Transverse colon (tissue), 4 donors: ENCODE measurements around the gene DHDH. TPM values are rescaled to one million over a fixed set of nuclear protein-coding genes. Genes with fewer than 3 reads are reported as not detected.
A peak's percentile ranks its signal among the peaks of the same experiment; 100 is the strongest.
"Not testable (repeated sequence)": the region's sequence is repeated elsewhere in the genome, so short reads cannot be mapped to it uniquely, and the experiment has no call there.

Experiments
- DNase-seq: peaks from one replicate; pipeline ENCODE4 v3.0.0-alpha.2; 2019
- H3K27ac ChIP-seq, 4 donors: fragments of 200-600 bp; sonication (generic); 2 replicates each; pipeline ENCODE4 v1.5.1; 2016 to 2018; ENCODE audit warnings: inconsistent platforms in 4 of 4
- H3K27me3 ChIP-seq: fragments of 200-600 bp; sonication (generic); 2 replicates; pipeline ENCODE4 v1.5.1; 2017; ENCODE audit warnings: inconsistent platforms
- H3K36me3 ChIP-seq, 4 donors: fragments of 200-600 bp; sonication (generic); 2 replicates each; pipeline ENCODE4 v1.5.1; 2017 to 2019; ENCODE audit warnings: inconsistent platforms in 4 of 4
- H3K4me1 ChIP-seq, 4 donors: fragments of 200-600 bp; sonication (generic); 2 replicates each; pipeline ENCODE4 v1.5.1; 2017 to 2020; ENCODE audit warnings: inconsistent platforms in 4 of 4
- H3K4me3 ChIP-seq, 4 donors: fragments of 200-600 bp; sonication (generic); 1 replicate in 1 of 4; 2 replicates in 3 of 4; pipeline versions ENCODE4 v1.5.1 to v1.6.1; 2017 to 2019; ENCODE audit warnings: inconsistent platforms in 4 of 4
- H3K9me3 ChIP-seq, 2 donors: fragments of 200-600 bp; sonication (generic); 2 replicates each; pipeline ENCODE4 v1.5.1; 2017 to 2019; ENCODE audit warnings: inconsistent platforms in 2 of 2
- EP300 ChIP-seq: sonication (generic); formaldehyde crosslinking; IDR thresholded peaks from one replicate; pipeline ENCODE4 v1.6.1; 2017; ENCODE audit warnings: antibody characterized with exemption, low read depth
- POLR2A ChIP-seq: fragments of 450-650 bp; IDR thresholded peaks from one replicate; pipeline ENCODE4 v1.6.1; 2016; ENCODE audit warnings: antibody characterized with exemption, mild to moderate bottlenecking, moderate library complexity
- POLR2AphosphoS5 ChIP-seq, 3 donors: sonication (generic); formaldehyde crosslinking; IDR thresholded peaks; one replicate each; pipeline ENCODE4 v1.6.1; 2016; ENCODE audit warnings: antibody characterized with exemption in 3 of 3
- WGBS, 2 donors: methylation state at CpG; one replicate each; pipeline ENCODE4 v1.1.5; 2018; ENCODE audit warnings: low coverage in 1 of 2; 5-methylcytosine and 5-hydroxymethylcytosine counted together
- in situ Hi-C, 4 donors: fragments of 200-750 bp; cut with MboI; loops; one replicate each; pipeline versions ENCODE4 v1.15.0 to v1.15.1; 2017; ENCODE audit warnings: low sequenced_read_pairs in 3 of 4, low pct_ligation_motif_present in 1 of 4, low pct_unique_long_range_greater_than_20kb in 1 of 4
- intact Hi-C: fragments of 100-400 bp; cut with DNase I; formaldehyde crosslinking; loops from one replicate; pipeline ENCODE4 v1.15.1; 2023; ENCODE audit warnings: low total_unique reads
- total RNA-seq, 4 donors: library from RNA; depleted of rRNA; stranded (reverse); fragments of >200 nt; gene quantifications; one replicate each; pipeline ENCODE4 v1.1.0, GENCODE V29; 2016
- TF ChIP-seq, protein P1 (sequence below), 5 experiments: fragments of 200-600 bp in 3 of 5; fragments of 450-650 bp in 2 of 5; sonication (generic) in 3 of 5; IDR thresholded peaks; 1 replicate in 2 of 5; 2 replicates in 3 of 5; pipeline ENCODE4 v1.5.1; 2016 to 2017; ENCODE audit warnings: antibody characterized with exemption in 5 of 5, inconsistent platforms in 3 of 5, mild to moderate bottlenecking in 2 of 5, moderate library complexity in 1 of 5

DHDH gene
- total RNA-seq, 4 donors from 2014 or later: 3.4 to 4.9 TPM; not detected in 2

DNA sequence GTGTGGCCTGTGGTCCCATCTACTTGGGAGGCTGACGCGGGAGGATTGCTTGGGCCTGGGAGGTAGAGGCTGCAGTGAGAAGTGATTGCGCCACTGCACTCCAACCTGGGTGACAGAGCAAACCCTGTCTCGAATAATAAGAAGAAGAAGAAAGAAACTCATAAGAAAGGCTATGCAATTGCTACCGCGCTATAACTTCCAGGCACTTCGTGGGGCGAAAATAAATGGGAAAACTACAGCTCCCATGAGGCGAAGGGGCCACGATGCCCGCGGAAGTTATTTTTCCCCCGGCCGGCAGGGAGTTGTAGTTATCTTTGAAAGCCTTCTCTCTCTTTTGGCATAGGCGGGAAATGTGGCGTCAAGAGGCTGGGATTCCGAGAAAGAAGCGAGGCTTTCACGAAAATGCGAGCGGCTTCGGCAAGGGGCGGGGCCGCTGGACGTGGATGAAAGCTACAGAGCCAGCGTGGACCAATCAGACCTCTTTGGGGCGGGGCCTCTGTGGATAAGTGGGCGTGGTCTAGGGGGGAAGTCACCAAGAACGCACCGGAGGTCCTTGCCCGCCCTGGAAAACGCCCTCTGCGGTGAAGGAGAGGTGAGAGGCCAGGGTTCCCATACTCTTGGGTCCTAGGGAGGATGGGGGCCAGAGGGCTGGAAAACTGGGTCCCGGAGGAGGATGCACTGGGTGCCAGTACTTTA lies 33.6 kb upstream of the DHDH start, which contains the start of gene NUCB1:
NUCB1 (plus strand) TSS at position 532 of the 696 bp plus-strand sequence. CDS start 485 bp downstream, outside the sequence.
- peak; percentile 99 for DNase-seq
- peaks cover 18 to 39% (median 22%) of the 10 kb centered on the region in 4 donors for H3K4me1 ChIP-seq
- no peaks in the 10 kb centered on the region for H3K36me3 ChIP-seq
- peak within 1 kb of the TSS; percentile 87 to 98 (median 93) for H3K27ac ChIP-seq
- H3K4me3 ChIP-seq: peak within 1 kb of the TSS; percentile 64 to 99 (median 84)
- TF ChIP-seq, protein P1, sequence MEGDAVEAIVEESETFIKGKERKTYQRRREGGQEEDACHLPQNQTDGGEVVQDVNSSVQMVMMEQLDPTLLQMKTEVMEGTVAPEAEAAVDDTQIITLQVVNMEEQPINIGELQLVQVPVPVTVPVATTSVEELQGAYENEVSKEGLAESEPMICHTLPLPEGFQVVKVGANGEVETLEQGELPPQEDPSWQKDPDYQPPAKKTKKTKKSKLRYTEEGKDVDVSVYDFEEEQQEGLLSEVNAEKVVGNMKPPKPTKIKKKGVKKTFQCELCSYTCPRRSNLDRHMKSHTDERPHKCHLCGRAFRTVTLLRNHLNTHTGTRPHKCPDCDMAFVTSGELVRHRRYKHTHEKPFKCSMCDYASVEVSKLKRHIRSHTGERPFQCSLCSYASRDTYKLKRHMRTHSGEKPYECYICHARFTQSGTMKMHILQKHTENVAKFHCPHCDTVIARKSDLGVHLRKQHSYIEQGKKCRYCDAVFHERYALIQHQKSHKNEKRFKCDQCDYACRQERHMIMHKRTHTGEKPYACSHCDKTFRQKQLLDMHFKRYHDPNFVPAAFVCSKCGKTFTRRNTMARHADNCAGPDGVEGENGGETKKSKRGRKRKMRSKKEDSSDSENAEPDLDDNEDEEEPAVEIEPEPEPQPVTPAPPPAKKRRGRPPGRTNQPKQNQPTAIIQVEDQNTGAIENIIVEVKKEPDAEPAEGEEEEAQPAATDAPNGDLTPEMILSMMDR (IDR thresholded peaks at IDR 0.05): peak in 3 of 5 experiments; percentile 16 to 53 (median 28)
- TF ChIP-seq POLR2A: peak; percentile 73
- peak; percentile 89 for TF ChIP-seq EP300
- peak; percentile 69 to 90 (median 82) for TF ChIP-seq POLR2AphosphoS5 (IDR thresholded peaks at IDR 0.05)
- WGBS, 2 donors: 9 to 10% methylated on average over 23 to 32 of the region's 34 CpGs
- intact Hi-C loops (loop anchor here (10.0 kb wide), 1 partner anchor 65 kb away; the partner anchor contains the start of gene FTL), in situ Hi-C loops (no loop called here)
- no peaks in the 10 kb centered on the region for H3K27me3 ChIP-seq
- H3K9me3 ChIP-seq: no peaks in the 10 kb centered on the region

DNA sequence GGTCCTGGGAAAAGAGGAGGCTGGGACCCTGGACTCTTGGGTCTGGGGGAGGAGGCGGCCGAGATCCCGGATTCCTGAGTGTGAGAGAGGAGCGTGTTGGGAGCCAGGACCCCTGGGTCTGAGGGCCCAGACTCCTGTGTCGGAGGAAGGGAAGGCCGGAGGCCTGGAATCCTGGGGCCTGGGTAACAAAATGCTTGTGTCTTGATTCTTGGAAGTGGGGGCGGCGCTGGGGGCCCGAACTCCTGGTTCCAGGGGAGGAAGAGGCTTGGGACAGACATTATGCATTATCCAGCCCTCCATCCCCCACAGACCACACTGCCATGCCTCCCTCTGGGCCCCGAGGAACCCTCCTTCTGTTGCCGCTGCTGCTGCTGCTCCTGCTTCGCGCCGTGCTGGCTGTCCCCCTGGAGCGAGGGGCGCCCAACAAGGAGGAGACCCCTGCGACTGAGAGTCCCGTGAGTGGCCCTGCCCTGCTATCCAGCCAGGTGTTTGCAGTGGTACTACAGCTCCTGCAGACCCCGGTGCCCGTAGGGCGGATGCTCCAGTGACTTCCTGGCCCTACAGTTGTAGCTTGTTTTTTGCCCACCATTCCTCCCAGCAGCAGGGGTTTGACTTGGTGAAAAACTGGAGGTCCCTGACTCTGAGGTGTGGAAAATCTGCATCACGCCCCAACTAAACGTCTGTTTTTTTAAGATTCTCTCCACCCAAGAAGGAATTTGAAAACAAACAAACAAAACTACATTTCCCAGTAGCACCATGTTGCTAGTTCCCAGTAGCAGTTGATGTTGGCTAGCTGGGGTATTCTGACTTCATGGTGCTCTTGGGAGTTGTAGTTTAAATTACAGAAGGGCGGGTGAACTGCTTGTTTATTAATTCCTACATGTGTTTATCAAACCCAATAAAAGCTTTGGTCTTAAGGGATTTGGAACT lies 32.8 kb upstream of the DHDH start:
- Histone ChIP-seq H3K4me1 (peaks cover 14 to 34% (median 21%) of the 10 kb centered on the region in 4 donors), H3K4me3 (peak overlapping the region; percentile 64 to 99 (median 84)), H3K27me3 (no peaks in the 10 kb centered on the region), H3K9me3 (no peaks in the 10 kb centered on the region), H3K27ac (peak overlapping the region; percentile 87 to 98 (median 93)), H3K36me3 (peaks cover 0 to 5% (median 0%) of the 10 kb centered on the region in 4 donors)
- intact Hi-C loops: loop anchor here (10.0 kb wide), 1 partner anchor 64 kb away; the partner anchor contains the start of gene FTL
- in situ Hi-C loops: no loop called here
- no peak for TF ChIP-seq POLR2A
- no peak for TF ChIP-seq POLR2AphosphoS5 (IDR thresholded peaks at IDR 0.05)
- no peak for TF ChIP-seq EP300
- TF ChIP-seq, protein P1 (IDR thresholded peaks at IDR 0.05): no peak
- DNase-seq: no peak
- WGBS, 2 donors: 7% methylated on average over 24 of the region's 24 CpGs; no CpG with 5 or more reads in 1 of the 2 donors

DNA sequence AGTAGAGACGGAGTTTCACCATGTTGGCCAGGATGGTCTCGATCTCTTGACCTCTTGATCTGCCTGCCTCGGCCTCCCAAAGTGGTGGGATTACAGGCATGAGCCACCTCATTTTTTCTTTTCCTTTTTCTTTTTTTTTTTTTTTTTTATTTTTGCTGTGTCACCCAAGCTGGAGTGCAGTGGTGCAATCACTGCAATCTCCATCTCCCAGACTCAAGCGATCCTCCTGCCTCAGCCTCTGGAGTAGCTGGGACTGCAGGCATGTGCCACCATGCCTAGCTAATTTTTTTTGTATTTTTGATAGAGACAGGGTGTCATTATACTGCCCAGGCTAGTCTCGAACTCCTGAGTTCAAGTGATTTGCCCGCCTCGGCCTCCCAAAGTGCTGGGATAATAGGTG lies 31.2 kb upstream of the DHDH start:
- in situ Hi-C loops, H3K4me3 ChIP-seq, H3K27me3 ChIP-seq, DNase-seq, H3K27ac ChIP-seq, H3K9me3 ChIP-seq: not testable (repeated sequence)
- Histone ChIP-seq H3K4me1 (peaks cover 10 to 32% (median 21%) of the 10 kb centered on the region in 4 donors), H3K36me3 (peaks cover 0 to 14% (median 0%) of the 10 kb centered on the region in 4 donors)
- WGBS, 2 donors: 97% methylated on average over 7 of the region's 7 CpGs; no CpG with 5 or more reads in 1 of the 2 donors
- intact Hi-C loops: loop anchor here (10.0 kb wide), 1 partner anchor 63 kb away; the partner anchor contains the start of gene FTL

DNA sequence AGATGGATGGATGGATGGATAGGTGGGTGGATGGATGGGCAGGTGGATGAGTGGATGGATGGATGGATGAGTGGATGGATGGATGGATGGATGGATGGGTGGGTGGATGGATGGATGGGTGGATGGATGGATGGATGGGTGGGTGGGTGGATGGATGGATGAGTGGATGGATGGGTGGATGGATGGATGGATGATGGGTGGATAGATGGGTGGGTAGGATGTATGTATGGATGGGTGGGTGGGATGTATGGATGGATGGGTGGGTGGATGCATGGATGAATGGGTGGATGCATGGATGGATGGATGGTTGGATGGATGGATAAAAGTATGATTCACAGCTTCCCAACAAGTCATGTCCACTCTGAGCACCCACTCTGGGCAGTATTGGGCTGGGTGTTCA lies 29.7 kb upstream of the DHDH start:
- H3K36me3 ChIP-seq: peaks cover 0 to 21% (median 0%) of the 10 kb centered on the region in 4 donors

More for the DNA sequence above, 29.7 kb upstream of the DHDH start:
- H3K4me3 ChIP-seq, H3K9me3 ChIP-seq, in situ Hi-C loops, H3K27me3 ChIP-seq, H3K27ac ChIP-seq, DNase-seq: not testable (repeated sequence)
- intact Hi-C loops: loop anchor here (10.0 kb wide), 1 partner anchor 61 kb away; the partner anchor contains the start of gene FTL
- H3K4me1 ChIP-seq: peaks cover 10 to 37% (median 21%) of the 10 kb centered on the region in 4 donors
